ENCODE results near the gene CTAGE4. TPM values are rescaled to one million over a fixed set of nuclear protein-coding genes. Genes with fewer than 3 reads are reported as not detected.
"Not testable (repeated sequence)": the region's sequence is repeated elsewhere in the genome, so short reads cannot be mapped to it uniquely, and the experiment has no call there.

Gene CTAGE4, protein sequence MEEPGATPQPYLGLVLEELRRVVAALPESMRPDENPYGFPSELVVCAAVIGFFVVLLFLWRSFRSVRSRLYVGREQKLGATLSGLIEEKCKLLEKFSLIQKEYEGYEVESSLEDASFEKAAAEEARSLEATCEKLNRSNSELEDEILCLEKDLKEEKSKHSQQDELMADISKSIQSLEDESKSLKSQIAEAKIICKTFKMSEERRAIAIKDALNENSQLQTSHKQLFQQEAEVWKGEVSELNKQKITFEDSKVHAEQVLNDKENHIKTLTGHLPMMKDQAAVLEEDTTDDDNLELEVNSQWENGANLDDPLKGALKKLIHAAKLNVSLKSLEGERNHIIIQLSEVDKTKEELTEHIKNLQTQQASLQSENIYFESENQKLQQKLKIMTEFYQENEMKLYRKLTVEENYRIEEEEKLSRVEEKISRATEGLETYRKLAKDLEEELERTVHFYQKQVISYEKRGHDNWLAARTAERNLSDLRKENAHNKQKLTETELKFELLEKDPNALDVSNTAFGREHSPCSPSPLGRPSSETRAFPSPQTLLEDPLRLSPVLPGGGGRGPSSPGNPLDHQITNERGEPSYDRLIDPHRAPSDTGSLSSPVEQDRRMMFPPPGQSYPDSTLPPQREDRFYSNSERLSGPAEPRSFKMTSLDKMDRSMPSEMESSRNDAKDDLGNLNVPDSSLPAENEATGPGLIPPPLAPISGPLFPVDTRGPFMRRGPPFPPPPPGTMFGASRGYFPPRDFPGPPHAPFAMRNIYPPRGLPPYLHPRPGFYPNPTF
- 1 to 10 TPM in 2 of 4 donors, under 1 TPM in 1, not detected in 1; 0.27 to 1.7 (median 1.1) TPM for total RNA-seq

DNA sequence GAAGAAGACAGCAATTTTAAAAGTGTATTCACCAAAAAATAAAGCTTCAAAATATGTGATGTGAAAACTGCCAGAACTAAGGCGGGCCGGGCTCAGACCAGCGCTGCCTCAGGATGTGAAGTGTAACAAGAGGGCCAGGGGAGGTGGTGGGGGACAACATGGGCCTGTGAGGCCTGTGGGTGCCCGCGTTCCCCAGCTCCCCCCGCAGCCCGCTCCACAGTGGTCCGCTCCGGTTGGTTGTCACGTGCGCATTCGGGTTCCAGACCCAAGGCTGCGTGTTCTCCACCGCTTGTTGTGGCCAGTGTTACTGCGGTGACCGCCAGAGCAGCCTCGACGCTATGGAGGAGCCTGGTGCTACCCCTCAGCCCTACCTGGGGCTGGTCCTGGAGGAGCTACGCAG lies at the start of gene CTAGE4:
Gene CTAGE4 (plus strand): TSS at position 301 of the 400 bp plus-strand sequence. CDS start 38 bp downstream, at position 339.
- not testable (repeated sequence) for ATAC-seq, H3K4me1 ChIP-seq, H3K27ac ChIP-seq, H3K4me3 ChIP-seq, H3K27me3 ChIP-seq, H3K9me3 ChIP-seq, H3K36me3 ChIP-seq
- WGBS, 2 donors (ENCODE audit: low coverage in 1 of 2): 100% methylated on average over 1 of the region's 19 CpGs; no CpG with 5 or more reads in 1 of the 2 donors

- Histone ChIP-seq H3K27me3 (no peaks in the 10 kb centered on the region), H3K9me3 (no peaks in the 10 kb centered on the region), H3K4me1 (no peaks in the 10 kb centered on the region), H3K36me3 (no peaks in the 10 kb centered on the region), H3K27ac (no peak overlapping the region), H3K4me3 (no peak overlapping the region)
- no peak for ATAC-seq
- TF ChIP-seq POLR2AphosphoS5 (IDR thresholded peaks at IDR 0.05) (no peak), EP300 (IDR thresholded peaks at IDR 0.05) (no peak), POLR2A (IDR thresholded peaks at IDR 0.05) (no peak)
- TF ChIP-seq, protein P1, sequence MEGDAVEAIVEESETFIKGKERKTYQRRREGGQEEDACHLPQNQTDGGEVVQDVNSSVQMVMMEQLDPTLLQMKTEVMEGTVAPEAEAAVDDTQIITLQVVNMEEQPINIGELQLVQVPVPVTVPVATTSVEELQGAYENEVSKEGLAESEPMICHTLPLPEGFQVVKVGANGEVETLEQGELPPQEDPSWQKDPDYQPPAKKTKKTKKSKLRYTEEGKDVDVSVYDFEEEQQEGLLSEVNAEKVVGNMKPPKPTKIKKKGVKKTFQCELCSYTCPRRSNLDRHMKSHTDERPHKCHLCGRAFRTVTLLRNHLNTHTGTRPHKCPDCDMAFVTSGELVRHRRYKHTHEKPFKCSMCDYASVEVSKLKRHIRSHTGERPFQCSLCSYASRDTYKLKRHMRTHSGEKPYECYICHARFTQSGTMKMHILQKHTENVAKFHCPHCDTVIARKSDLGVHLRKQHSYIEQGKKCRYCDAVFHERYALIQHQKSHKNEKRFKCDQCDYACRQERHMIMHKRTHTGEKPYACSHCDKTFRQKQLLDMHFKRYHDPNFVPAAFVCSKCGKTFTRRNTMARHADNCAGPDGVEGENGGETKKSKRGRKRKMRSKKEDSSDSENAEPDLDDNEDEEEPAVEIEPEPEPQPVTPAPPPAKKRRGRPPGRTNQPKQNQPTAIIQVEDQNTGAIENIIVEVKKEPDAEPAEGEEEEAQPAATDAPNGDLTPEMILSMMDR (IDR thresholded peaks at IDR 0.05): no peak
- WGBS, 2 donors (ENCODE audit: low coverage in 1 of 2): 67 to 71% methylated on average over 1 of the region's 1 CpG
These were observed 49.1 kb upstream of the CTAGE4 start for GRCh38 chr7:144134116-144134515.

DNA sequence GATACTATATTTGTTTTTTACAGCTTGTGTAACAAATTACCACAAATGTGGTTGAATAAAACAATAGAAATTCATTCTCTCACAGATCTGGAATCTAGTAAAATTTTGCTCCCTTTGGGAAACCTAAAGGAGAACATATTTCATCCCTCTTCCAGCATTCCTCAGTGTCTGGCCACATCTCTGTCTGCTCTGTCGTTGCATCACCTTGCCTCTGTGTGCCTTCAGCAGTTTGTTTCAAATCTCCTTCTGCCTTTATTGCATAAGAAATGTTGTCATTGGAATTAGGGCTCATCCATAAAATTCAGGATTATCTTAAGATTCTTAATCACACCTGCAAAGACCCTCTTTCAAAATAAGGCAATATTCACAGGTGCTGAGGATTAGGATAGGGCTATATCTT lies 45.8 kb upstream of the CTAGE4 start:
- Histone ChIP-seq H3K36me3 (no peaks in the 10 kb centered on the region), H3K4me1 (no peaks in the 10 kb centered on the region), H3K27me3 (no peaks in the 10 kb centered on the region), H3K4me3 (no peak overlapping the region), H3K27ac (no peak overlapping the region), H3K9me3 (no peaks in the 10 kb centered on the region)
- no peak for TF ChIP-seq POLR2A (IDR thresholded peaks at IDR 0.05)
- TF ChIP-seq, protein P1 (IDR thresholded peaks at IDR 0.05): no peak
- 70 to 82% methylated on average over 1 of the region's 1 CpG for WGBS, 2 donors (ENCODE audit: low coverage in 1 of 2)
- ATAC-seq: no peak

DNA sequence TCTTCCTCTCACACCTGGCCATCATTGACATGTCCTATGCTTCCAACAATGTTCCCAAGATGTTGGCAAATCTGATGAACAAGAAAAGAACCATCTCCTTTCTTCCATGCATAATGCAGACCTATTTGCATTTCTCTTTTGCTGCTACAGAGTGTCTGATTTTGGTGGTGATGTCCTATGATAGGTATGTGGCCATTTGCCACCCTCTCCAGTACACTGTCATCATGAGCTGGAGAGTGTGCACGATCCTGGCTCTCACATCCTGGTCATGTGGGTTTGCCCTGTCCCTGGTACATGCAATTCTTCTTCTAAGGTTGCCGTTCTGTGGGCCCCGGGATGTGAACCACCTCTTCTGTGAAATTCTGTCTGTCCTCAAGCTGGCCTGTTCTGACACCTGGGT lies 41.1 kb upstream of the CTAGE4 start:
- peaks cover 0 to 12% (median 0%) of the 10 kb centered on the region in 3 donors for H3K9me3 ChIP-seq
- no peaks in the 10 kb centered on the region for H3K27me3 ChIP-seq
- ATAC-seq: no peak
- no peaks in the 10 kb centered on the region for H3K4me1 ChIP-seq
- H3K27ac ChIP-seq: no peak overlapping the region
- no peaks in the 10 kb centered on the region for H3K36me3 ChIP-seq
- WGBS, 2 donors (ENCODE audit: low coverage in 1 of 2): 70 to 81% methylated on average over 3 of the region's 3 CpGs
- TF ChIP-seq, protein P1 (IDR thresholded peaks at IDR 0.05): no peak
- TF ChIP-seq POLR2AphosphoS5 (IDR thresholded peaks at IDR 0.05) (no peak), EP300 (IDR thresholded peaks at IDR 0.05) (no peak), POLR2A (IDR thresholded peaks at IDR 0.05) (no peak)
- H3K4me3 ChIP-seq: no peak overlapping the region

DNA sequence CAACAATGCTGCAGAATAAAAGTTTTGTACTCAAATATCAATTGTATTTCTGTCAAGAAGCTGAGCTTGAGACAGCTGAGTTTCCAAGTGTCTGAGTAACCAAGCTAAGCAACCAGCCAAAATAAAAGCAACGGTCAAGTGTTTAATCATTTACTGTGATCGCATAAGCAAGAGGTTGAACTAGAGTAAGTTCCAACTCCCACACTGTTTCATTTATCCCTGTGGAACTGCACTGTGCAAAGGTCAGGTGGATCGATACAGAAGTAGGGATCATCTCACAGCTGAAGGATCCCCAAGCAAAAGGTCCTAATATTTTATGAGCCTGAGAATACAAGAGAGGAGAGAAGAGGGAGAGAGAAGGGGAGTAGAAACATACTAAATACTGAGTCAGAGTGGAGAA lies 38.8 kb upstream of the CTAGE4 start:
- TF ChIP-seq, protein P1 (IDR thresholded peaks at IDR 0.05): no peak
- TF ChIP-seq POLR2AphosphoS5 (IDR thresholded peaks at IDR 0.05) (no peak), EP300 (IDR thresholded peaks at IDR 0.05) (no peak), POLR2A (IDR thresholded peaks at IDR 0.05) (no peak)
- WGBS, 2 donors (ENCODE audit: low coverage in 1 of 2): 88 to 93% methylated on average over 2 to 3 of the region's 3 CpGs
- no peak overlapping the region for H3K4me3 ChIP-seq
- no peak for ATAC-seq
- no peaks in the 10 kb centered on the region for H3K4me1 ChIP-seq
- no peaks in the 10 kb centered on the region for H3K27me3 ChIP-seq
- no peaks in the 10 kb centered on the region for H3K36me3 ChIP-seq
- peaks cover 0 to 34% (median 0%) of the 10 kb centered on the region in 3 donors for H3K9me3 ChIP-seq
- no peak overlapping the region for H3K27ac ChIP-seq
